H1 (cell line): ENCODE data around the gene PDE3A. TPM values are rescaled to one million over a fixed set of nuclear protein-coding genes. Genes with fewer than 3 reads are reported as not detected.

Source experiments
- CHD7 ChIP-seq: fragments of 300-600 bp; sonication (generic); IDR thresholded peaks from 2 replicates; pipeline ENCODE4 v1.7.1; 2012; ENCODE audit warnings: low read length, moderate library complexity, mild to moderate bottlenecking, inconsistent platforms; ENCODE audit not compliant: insufficient replicate concordance
- POLR2AphosphoS5 ChIP-seq: IDR thresholded peaks from 2 replicates; pipeline ENCODE4 v1.6.1; 2011; ENCODE audit warnings: low read depth, low read length
- polyA plus RNA-seq, 7 experiments: library from polyadenylated mRNA; depleted of rRNA in 3 of 7; stranded (reverse) in 5 of 7; unstranded in 2 of 7; fragments of >200 nt in 5 of 7; fragments of 200-250 nt in 2 of 7; gene quantifications; 1 replicate in 5 of 7; 2 replicates in 1 of 7; 4 replicates in 1 of 7; pipeline versions ENCODE4 v1.2.1 to v1.2.3, GENCODE V29; 2011 to 2013; ENCODE audit warnings: missing spikeins in 2 of 7, mixed read lengths in 2 of 7
- total RNA-seq: library from RNA; stranded (reverse); fragmentation: NEBNext Ultra II Directional; extraction: Animal tissue kit (Norgen Biotek cat#: 25700); gene quantifications from 2 replicates; pipeline ENCODE4 v1.2.1, GENCODE V29; 2021

PDE3A gene
- total and polyA plus RNA-seq, 2 of the 8 experiments (the other 6 are each of a cell fraction or from before 2014, with no cell fraction given): 1.4 to 3.4 TPM

GRCh38 chr12:20567413-20567812, 199.1 kb downstream of the PDE3A start (continued):
- no peak for TF ChIP-seq CHD7
- no peak for TF ChIP-seq POLR2AphosphoS5
